GM21515 (cell line): ENCODE results near the gene SH3D19.
"Not testable (repeated sequence)": the region's sequence is repeated elsewhere in the genome, so short reads cannot be mapped to it uniquely, and the experiment has no call there.

Experiments used
- ATAC-seq: cut with Tn5 transposase; IDR thresholded peaks from one replicate; pipeline ENCODE4 v1.9.1; 2021; ENCODE audit not compliant: unreplicated experiment

The SH3D19 gene

GRCh38 chr4:151236036-151236435 lies 89.4 kb downstream of the SH3D19 start:
- ATAC-seq: no peak

- ATAC-seq: not testable (repeated sequence)
These were observed 90.0 kb downstream of the SH3D19 start for GRCh38 chr4:151235373-151235772.

GRCh38 chr4:151233600-151233999 lies 91.8 kb downstream of the SH3D19 start:
- ATAC-seq: no peak

- no peak for ATAC-seq
These were observed 93.3 kb downstream of the SH3D19 start for GRCh38 chr4:151231915-151232595.

- no peak for ATAC-seq
These were observed 97.0 kb downstream of the SH3D19 start for GRCh38 chr4:151228189-151229119.

GRCh38 chr4:151227731-151228130 lies 97.7 kb downstream of the SH3D19 start:
- ATAC-seq: no peak

- no peak for ATAC-seq
These were observed 98.2 kb downstream of the SH3D19 start for GRCh38 chr4:151227172-151227571.

GRCh38 chr4:151226004-151226932 lies 99.1 kb downstream of the SH3D19 start:
- ATAC-seq: no peak

GRCh38 chr4:151223465-151223864 lies 101.9 kb downstream of the SH3D19 start:
- no peak for ATAC-seq

- ATAC-seq: no peak
These were observed 105.5 kb downstream of the SH3D19 start for GRCh38 chr4:151219948-151220347.

GRCh38 chr4:151219091-151219490 lies 106.3 kb downstream of the SH3D19 start:
- ATAC-seq: no peak

GRCh38 chr4:151218343-151218742 lies 107.1 kb downstream of the SH3D19 start:
- no peak for ATAC-seq

GRCh38 chr4:151217326-151217725 lies 108.1 kb downstream of the SH3D19 start:
- ATAC-seq: no peak

GRCh38 chr4:151215295-151215694 lies 110.1 kb downstream of the SH3D19 start:
- ATAC-seq: no peak

GRCh38 chr4:151207868-151208267 lies 117.5 kb downstream of the SH3D19 start:
- no peak for ATAC-seq

- no peak for ATAC-seq
These were observed 118.2 kb downstream of the SH3D19 start for GRCh38 chr4:151207186-151207585.

GRCh38 chr4:151206241-151207005 lies 119.0 kb downstream of the SH3D19 start:
- no peak for ATAC-seq

- no peak for ATAC-seq
These were observed 119.7 kb downstream of the SH3D19 start for GRCh38 chr4:151205722-151206121.

- ATAC-seq: no peak
These were observed 120.4 kb downstream of the SH3D19 start for GRCh38 chr4:151204925-151205524.
